HG03342 (cell line): ENCODE measurements around the gene GLTP.

Source experiments
- ATAC-seq: cut with Tn5 transposase; IDR thresholded peaks from one replicate; pipeline ENCODE4 v1.9.1; 2021; ENCODE audit warnings: mild to moderate bottlenecking, moderate library complexity; ENCODE audit not compliant: unreplicated experiment

GLTP gene

DNA sequence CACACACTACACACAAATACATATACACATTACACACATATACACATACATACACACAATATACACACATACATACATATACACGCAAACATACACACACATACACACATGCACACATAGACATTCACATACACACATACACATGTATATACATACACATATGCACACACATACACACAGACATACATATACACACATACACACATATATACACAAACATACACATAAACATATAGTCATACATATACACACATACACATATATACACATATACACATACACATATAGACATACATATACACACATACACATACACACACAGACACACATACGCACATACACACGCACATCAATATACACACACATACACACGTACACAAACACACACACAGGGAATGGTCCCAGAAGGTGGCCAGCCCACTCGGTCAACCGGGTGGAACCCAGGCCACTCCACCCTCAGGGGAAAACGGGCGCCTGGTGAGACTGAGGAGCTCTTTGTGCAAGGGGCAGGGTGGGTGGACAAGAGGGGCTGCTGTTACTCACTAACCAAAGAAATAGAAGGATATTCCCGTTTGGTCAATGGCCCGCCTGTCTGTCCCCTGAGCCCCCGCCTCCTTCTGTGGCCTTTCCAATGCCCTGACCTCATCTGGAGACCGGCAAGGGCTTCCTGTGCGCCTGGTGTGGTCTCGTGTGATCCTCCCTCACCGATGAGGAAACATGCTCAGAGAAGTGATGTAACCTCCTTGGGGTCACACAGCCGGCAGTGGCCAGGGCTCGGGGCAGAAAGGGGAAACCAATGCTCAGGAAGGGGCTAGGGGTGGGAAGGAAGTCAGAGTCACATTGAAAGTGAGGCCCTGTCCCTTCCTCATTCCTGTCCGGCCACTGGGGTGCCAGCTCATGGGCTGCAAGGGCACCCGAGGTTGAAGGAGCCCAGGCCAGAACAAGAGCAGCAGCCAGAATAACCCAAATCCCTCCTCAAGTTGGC lies 52.5 kb downstream of the GLTP start:
- no peak for ATAC-seq

DNA sequence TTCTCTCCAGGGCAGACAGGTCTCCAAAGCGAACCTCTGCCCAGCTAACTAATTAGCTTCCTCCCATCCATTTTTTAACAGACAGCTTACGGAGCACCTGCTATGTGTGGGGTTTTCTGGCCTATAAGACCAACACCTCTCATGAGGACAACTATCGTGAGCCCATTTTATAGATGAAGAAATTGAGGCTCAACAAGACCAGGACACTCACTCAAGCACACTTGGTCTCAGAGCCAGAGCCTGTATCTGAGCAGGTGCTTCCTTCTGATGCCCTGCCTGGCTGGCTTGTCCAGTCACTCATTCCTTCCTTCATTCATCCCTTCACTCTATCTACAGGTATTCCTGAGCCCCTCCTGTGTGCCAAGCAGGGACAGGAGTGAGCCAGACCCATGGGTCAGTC lies 53.3 kb downstream of the GLTP start:
- ATAC-seq: no peak

DNA sequence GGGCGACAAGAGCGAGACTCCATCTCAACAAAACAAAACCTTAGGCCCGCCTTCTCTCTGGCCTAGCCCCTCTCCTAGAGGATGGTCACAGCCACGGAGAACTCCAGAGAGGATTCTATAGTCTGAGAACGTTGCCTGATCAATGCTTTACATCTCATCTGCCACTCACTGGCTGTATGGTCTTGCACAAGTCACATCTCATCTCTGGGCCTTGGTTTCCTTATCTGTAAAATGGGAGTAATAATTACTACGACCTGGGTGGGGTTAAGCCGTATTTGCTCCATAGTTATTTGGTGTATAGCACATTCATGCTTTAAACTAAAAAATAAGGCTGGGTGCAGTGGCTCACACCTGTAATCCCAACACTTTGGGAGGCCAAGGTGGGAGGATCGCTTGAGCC lies 55.6 kb downstream of the GLTP start:
- ATAC-seq: no peak

DNA sequence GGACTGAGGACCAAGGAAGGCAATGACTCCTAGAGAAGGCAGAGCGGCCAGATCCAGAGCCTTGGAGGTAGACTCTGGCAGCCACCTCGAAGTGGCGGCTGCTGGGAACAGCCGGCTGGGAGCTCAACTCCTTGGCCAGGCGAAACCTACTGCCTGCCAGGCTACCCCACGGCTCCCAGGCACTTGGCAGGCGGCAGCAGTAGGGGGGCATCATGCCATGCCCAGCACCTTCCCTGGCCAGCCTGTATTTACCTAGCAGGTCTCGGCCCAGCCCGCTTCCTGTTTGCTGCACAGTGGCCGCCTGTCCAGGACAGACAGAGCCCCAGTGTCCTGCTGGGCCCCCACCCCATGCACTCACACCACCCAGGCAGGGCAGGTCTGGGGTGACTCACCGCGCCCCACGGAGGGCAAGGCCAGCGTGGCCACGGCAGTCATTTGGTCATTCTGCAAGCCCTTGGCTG lies 57.4 kb downstream of the GLTP start:
- ATAC-seq: no peak

DNA sequence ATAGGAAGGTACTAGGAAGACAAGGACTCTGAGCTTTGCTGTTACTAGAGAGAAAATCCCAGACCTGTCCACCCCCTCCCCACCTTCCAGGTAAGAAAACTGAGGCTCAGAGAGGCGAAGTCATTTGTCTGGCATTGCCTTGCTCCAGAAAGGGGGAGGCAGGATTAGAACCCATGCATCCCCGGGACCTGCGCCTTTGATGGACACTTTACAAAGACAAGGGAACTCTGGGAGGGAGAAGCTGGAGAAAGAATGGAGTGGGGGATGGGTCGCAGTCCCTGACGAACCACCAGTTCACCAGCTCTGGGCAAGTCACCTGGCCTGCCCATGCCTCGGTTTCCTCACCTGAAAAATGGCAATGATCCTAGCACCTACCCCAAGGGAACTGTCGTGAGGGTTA lies 57.9 kb downstream of the GLTP start:
- ATAC-seq: no peak

DNA sequence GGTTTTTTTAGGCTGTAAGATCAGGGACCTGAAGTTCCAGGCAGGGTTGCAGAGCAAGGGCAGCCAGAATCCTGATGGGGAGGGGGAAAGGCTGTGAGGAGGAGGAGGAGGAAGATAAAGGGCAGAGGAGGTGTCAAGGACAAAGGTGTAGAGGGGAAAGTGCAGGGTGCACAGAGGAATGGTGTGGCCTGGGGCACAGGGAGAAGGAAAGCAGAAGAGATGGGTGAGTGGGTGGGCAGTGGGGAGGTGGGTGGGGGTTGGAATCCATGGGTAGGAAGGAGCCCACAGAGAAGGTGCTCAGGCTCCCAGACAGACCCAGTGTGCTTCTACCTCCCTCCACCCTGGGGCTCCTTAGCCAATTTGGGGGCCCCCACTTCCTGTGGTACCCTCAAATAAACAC lies 58.4 kb downstream of the GLTP start:
- ATAC-seq: no peak

DNA sequence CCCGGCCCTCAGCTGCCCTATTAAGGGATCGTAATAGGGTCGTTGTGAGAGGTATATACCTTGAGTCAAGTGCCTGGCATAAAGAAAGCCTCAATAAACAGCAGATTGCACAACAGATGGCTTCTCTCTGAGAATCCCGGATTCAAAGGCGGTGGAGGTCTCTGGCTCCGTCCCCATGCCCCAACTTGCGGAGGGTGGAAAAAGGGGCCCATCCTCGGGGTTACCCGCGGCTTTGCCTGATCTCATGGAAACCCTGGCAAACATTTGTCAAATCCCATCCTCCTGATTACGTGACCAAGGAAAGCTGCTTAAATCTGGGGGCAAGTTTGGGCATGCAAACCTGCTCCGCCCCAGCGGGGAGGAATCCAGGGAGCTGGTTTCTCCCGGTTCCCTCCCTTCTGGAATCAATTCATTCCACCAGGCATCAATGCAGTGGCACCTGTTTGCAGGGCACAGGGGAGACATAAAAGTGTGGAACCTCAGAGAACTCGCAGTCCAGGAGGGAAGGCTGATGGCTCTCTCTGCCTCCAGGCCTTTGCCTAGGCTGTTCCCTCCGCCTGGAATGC lies 59.4 kb downstream of the GLTP start:
- no peak for ATAC-seq

DNA sequence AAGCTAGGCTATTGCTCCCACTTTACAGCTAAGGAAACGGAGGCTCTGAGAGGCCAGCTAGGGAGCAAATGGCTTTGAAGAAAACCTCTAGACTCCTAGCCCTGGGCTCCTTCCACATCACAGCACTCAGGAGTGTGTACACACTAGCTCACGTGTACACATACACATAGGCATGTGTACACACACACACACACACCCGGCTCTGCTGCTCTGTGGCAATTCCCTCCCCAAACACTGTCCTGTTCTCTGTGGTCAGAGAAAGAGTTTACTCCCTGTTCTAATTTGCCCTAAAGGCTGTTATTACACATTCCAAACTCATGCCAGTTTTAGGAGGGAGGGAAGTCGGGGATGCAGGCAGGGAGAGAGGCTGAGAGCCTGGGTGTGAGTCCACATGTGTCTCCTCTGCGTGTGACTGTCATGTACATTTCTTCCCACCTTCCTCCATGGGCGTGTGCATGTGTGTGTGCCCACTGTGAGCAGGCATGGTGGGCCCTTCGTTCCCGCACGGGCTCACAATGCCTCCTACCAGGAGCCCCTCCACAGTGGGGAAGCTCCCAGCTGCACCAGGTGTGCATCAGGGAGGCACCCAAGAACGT lies 61.3 kb downstream of the GLTP start:
- ATAC-seq: no peak

DNA sequence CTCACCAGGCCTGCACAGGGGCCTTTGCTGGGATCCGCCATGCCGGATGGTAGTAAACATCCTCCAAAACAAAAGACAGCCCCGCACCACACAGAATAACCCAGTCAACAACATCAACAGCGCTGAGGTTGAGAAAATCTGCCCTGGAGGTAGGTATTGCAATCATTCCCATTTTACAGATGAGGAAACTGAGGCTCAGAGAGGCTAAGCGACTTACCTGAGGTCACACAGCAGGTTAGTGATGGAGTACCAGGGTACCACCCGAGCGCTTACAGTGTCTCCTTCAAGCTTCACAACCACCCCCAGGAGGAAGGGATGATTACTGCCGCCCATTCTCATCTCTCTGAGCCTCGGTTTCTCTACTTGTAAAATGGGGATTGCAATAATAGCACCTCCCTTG lies 62.1 kb downstream of the GLTP start:
- no peak for ATAC-seq

DNA sequence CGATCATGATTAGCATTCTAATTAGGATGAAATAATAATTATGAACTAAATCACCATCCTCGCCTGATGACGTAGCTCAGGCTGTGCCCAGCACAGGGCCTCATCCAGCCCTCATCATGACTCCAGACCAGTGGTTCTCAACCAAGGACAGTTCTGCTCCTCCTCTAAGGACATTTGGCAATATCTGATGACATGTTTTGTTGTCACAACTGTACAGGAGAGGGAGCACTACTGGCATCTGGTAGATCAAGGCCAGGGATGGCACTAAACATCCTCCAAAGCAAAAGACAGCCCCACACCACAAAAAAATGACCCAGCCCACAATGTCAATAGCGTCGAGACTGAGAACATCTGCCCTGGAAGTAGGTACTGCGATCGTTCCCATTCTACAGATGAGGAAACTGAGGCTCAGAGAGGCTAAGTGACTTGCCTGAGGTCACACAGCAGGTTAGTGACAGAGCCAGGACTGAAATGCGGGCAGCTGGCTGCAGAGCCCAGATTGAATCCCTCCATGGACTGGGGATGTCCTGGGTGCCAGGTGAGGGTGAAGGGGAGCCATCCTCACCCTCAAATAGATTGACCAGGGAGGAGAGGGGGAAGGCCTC lies 62.6 kb downstream of the GLTP start:
- ATAC-seq: no peak

DNA sequence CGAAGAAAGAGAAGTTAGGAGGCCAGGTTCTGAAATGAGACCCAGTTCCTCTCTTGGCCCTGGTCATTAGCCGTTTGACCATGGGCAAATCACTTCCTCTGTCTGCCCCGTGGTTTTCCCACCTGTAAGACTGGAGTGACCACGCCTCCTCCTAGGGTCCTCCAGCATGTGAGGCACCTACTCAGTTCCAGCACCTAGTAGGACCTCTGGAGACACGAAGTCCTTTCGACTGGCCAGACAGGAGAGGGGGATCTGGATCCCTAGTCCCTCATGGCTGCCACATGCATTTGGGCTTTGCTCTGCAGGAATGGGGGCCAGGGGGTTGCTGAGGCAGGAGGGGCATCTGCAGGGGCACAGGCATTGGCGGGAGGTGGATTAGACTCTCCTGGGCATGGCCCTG lies 63.5 kb downstream of the GLTP start:
- no peak for ATAC-seq

DNA sequence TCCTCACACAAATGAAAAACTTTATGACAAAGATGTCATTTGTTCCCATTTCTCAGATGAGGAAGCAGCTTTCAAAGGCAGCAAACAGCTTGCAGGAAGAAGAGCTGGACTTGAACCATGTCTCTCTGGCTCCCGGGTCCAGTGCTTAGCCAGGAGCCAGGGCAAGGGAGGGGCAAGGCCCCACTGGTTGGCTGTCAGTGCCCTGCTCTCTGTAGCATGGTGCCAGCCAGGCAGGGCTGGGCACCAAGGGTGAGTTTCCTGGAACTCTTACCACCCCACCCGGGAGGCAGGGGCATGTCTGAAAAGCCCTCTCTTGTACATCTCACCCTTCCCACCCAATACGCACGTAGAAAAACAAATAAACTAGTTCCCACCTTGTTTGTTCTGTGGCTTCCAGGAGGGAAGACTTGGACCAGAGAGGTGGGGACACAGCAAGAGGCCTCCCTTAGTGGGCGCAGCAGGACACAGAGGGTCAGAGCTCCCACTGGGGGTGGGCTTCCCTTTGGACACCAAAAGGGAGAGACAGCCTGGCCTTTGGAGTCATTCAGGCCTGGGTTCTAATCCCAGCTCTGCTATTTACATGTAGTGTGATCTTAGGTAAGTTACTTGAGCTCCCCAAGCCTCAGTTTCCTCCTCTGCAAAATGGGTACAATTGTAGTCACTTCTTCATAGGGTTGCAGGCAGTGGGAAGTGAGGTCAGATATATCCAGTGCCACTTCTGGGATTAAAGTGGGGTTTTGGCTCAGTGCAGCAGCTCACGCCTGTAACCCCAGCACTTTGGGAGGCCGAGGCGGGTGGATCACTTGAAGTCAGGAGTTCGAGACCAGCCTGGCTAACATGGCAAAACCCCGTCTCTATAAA lies 64.4 kb downstream of the GLTP start:
- ATAC-seq: no peak

DNA sequence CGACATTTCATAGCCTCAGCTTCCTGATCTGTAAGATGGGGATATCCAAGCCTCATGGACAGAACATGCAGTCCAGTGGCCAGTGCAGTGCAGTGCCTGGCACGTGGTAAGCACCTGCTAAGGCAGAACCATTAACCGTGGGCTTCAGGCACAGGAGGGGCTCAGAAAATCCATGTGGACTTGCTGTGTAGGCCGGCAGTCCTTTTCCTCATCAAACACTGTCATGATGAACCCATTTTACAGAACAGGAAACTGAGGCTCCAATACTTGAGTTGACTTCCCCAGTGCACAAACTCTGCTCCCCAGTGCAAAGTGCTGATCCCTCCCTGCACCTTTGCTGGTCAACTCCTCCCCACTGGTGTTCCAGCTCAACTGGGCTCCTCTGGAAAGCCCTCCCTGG lies 65.1 kb downstream of the GLTP start:
- no peak for ATAC-seq

DNA sequence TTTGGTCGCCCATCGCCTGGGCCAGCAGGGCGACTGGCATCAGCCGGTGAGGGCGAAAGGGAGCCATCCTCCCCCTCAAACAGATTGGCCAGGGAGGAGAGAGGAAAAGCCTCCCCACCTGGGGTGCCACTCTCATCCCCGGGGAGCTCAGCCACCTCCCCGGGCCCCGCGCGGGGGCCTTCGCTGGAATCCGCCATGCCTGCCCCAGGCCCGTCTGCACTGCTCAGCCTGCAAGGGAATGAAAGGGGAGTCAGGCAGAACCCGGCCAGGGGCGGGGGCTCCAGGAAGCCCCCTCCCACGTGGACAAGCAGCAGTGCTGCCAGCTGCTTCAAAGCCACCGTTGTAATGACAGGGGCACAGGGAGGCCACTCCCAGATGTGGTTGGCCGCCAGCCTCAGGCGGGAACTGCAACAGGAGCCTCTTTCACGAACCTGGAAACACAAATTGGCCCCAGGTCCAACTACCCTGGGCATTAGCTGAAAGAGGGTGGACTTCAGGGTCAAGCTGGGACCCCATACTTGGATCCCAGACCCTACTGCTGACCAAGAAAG lies 65.7 kb downstream of the GLTP start:
- no peak for ATAC-seq

DNA sequence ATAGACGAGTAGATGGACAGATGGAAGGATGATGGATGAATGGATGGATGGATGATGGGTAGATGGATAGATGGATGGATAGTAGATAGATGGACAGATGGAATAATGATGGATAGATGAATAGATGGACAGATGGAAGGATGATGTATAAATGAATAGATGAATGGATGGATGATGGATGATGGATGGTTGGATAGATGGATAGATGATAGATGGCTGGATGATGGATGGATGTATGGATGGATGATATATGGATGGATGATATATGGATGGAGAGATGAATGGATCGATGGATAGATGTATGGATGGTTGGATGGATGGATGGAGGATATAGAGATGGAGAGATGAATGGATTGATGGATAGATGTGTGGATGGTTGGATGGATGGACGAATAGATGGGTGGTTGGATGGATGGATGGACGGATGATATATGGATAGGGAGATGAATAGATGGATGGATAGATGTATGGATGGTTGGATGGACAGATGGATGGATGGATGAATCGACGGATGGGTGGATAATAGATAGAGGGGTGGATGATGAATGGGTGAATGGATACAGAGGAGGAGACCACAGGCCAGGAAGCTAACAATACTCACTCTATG lies 66.4 kb downstream of the GLTP start:
- ATAC-seq: no peak

DNA sequence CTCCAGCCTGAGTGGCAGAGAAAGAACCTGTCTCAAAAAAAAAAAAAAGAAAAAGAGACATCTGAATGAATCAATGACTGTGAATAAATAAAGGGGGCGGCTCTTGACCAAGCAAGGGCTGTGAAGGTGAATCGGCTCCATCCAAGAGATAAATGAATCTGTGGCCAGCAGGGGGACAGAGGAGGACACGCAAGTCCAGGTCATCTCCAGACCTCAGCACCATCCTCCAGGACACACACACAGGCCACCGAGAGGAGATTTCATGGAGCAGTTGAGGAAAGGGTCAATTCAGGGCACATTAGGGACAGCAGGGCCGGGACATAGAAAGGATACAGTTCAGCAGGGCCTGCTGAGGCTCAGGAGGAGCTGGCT lies 68.7 kb downstream of the GLTP start:
- ATAC-seq: no peak

DNA sequence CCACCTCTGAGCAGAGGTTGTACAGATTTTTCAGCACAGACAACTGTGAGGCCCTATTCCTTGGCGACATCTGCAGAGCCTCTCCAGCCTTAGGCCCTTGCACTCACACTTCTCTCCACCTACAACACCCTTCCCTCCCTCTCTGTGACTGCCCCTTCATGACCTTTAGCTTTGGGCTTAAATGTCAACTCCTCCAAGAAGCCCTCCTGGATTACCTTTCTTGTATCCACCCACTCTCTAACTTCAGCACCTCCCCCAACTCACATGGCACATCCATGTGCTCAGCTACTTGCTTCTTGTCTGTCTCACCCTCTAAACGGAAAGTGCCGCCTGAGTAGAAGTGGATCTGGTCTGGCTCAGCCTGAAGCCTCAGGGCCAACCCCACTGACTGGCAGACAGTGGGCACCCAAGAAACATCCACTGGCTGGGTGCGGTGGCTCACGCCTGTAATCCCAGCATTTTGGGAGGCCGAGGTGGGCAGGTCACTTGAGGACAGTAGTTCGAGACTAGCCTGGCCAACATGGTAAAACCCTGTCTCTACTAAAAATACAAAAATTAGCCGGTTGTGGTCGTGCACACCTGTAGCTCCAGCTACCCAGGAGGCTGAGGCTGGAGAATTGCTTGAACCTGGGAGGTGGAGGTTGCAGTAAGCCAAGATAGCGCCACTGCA lies 69.3 kb downstream of the GLTP start:
- no peak for ATAC-seq

DNA sequence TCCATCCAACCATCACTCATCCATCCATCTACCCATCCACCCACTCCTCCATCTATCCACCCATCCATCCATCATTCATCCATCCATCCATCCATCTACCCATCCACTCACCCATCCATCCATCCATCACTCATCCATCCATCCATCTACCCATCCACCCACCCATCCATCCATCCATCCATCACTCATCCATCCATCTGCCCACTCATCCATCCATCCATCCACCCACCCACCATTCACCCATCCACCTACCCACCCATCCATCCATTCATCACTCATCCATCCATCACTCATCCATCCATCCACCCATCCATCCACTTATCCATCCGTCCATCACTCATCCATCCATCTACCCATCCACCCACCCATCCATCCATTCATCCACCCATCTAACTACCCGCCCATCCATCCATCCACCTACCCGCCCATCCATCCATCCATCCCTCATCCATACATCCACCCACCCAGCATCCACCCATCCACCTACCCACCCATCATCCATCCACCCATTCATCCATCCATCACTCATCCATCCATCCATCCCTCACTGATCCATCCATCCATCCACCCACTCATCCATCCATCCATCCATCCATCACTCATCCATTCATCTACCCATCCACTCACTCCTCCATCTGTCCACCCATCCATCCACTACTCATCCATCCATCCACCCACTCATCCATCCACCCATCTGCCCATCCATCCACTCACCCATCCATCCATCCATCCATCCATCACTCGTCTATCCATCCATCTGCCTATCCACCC lies 71.3 kb downstream of the GLTP start:
- no peak for ATAC-seq
